NCI-H146 (cell line): ENCODE measurements around the gene ZNF593.
A peak's percentile ranks its signal among the peaks of the same experiment; 100 is the strongest.

Experiments
- DNase-seq: peaks from one replicate; lab custom pipeline; 2025; lab: John Stamatoyannopoulos, UW

The ZNF593 gene

DNA sequence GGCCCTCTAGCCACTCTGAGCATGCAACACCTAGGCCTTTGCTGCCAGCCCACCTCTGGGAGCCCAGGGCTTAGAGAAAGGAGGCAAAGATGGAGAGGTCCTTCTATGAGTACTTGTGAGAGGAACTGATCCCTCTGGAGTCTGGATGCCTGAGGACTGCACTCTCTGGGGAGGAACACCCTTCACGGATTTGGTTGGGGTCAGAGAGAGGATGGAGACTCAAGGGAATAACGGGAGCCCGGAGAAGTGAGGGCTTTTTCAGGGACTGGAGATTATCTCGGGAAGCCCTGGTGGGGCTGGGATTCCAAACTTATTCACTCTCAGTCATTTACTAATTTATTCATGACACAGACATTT lies 532 bp upstream of the ZNF593 start:
- no peak for DNase-seq

DNA sequence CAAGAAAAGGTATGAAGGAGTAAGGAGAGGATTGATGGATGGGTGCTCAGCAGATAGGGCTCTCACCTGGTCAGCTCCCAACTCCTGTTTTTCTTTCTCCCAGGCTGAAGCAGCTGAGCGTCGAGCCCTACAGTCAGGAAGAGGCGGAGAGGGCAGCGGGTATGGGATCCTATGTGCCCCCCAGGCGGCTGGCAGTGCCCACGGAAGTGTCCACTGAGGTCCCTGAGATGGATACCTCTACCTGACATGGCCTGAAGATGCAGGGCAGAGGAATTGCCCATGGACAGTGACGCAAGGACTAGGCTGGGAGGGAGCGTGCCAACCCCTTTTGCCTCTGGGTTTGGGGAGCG lies 739 bp downstream of the ZNF593 start:
- no peak for DNase-seq

DNA sequence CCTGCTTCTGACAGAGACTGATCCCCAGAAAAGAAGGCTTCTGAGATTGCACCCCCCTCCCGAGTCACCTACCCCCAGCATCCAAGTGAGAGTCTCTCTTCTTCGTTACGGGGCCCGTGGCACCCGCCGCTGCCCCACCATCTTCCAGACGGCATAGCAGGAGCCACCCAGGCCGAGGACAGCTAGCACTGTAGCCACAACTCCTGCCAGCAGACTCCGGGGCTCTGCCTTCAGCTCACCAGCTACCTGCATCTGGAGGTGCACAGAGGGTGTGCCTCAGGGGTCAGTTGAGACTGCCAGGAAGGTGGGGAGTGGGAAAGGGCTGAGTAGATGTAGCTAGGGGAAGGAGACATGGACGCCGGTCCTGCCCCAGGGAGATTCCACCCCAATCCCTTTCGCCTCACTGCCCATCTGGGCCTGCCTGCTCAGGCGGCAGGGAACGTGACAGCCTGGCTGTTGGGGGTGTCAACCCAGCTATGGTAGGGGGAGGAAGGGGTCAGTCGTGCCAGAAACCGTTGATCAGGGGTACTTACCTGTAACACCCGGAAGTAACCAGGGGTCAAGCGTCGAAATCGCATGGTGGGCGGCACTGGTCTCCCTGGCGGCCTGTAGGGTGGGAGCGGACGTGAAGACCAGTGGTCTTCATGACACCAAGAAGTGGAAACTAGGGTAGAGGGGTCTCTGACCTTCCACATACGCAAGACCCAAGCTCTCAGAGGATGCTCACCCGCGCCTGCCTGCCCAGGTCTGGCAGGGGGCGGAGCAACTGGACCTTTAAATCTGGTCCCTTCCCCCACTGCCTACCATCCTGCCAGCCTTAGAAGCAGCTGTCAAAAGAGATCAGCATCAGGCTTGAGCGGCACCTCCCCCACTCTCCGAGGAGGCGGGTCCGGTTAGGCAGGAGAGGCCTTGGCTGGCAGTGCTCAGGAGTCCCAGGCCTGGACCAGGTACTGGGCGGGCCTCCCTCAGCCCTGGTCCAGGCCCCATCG lies 1.7 kb downstream of the ZNF593 start, which contains the start of gene ZNF593OS:
Gene ZNF593OS, minus strand, starts transcription at position 749 of the 989 bp plus-strand sequence. Its CDS starts 171 bp downstream, at position 578.
- no peak for DNase-seq

GRCh38 chr1:26175346-26175745 lies 5.6 kb downstream of the ZNF593 start:
- no peak for DNase-seq

DNA sequence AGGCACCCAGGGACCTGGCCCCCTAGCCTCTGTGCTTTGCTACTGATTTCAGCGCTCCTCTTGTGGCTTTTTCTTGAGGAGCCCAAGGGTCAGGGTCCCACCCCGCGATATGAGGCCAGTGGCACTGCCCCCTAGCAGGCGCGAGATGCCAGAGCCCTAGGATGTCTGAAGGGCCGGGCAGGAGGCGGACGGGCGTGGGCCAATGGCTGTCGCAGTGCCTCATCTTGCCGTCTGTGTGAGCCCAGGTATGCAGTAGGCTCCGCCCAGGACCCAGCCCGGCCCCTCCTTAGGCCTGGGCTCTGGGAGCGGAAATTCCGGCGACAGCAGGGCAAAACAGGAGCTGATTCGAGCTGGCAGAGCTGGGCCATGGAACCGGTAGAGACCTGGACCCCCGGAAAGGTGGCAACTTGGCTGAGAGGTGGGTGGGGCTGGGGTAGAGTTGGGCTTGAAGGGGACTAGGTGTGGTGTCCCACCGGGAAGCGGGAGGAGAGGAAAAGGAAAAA lies 7.5 kb downstream of the ZNF593 start, which contains the start of gene CNKSR1:
Gene CNKSR1, plus strand, starts transcription at position 310 of the 503 bp plus-strand sequence. Its CDS starts 57 bp downstream, at position 367.
- peak; percentile 79 for DNase-seq

DNA sequence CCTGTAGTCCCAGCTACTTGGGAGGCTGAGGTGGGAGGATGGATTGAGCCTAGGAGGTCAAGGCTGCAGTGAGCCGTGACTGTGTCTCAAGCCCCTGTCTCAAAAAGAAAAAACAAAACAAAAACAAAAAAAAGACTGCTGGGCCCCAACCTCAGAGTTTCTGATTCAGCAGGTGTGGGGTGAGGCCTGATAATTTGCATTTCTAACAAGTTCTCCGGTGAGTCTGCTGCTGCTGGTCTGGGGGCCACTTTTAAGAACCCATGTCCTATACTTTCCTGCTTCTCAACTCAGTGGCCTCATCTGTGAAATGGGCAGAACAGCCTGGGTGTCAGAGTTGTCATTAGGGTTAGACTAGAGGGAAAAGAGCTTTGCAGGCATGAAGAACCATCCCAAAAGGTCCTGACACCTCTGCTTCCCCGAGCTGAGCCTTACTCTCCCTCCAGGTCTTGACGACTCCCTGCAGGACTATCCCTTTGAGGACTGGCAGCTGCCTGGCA lies 10.3 kb downstream of the ZNF593 start:
- DNase-seq = no peak

GRCh38 chr1:26181586-26182382 lies 12.1 kb downstream of the ZNF593 start:
- DNase-seq = no peak

DNA sequence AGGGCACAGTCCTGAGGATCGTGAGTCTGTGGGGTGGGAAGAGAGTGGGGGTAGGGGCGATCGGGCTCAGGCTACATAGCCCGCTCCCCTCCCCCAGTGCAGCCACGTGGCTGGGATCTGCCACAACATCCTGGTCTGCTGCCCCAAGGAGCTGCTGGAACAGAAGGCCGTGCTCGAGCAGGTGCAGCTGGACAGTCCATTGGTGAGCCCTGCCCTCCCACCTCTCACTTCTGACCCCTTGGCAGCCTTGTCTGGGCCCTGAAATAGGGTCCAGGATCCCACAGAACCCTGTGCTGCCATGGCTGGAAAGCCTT lies 12.6 kb downstream of the ZNF593 start:
- no peak for DNase-seq

GRCh38 chr1:26184086-26184485 lies 14.4 kb downstream of the ZNF593 start:
- no peak for DNase-seq

DNA sequence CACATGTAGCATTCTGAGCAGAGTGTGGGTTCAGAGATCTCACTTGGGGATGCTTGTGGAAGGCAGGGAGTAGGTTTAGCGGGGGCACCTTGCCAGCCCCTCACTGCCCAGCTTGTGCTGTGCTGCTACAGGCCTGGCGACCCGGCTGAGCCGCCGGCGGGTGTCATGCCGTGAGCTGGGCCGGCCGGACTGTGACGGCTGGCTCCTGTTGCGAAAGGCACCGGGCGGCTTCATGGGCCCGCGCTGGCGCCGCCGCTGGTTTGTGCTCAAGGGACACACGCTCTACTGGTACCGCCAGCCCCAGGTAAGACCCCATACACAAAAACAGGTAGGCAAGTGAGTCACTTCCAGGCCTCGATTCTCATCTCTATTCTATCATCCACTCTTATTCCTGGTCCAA lies 15.2 kb downstream of the ZNF593 start:
- DNase-seq = no peak

GRCh38 chr1:26187882-26188281 lies 18.2 kb downstream of the ZNF593 start:
- DNase-seq = no peak

GRCh38 chr1:26188477-26188876 lies 18.8 kb downstream of the ZNF593 start:
- no peak for DNase-seq

DNA sequence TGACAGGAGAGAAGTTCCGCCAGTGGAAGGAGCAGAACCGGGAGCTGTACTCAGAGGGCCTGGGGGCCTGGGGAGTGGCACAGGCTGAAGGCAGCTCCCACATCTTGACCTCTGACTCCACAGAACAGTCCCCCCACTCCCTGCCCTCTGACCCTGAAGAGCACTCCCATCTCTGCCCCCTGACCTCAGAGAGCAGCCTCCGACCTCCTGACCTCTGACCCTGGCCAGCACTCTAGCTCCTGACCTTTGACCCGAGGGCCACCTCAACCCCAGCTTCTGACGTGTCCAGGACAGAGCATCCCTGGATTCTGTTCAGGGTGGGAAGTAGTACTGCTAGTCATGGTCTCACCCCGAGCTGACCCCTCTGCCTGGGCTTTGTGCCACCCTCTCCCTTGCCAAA lies 19.6 kb downstream of the ZNF593 start:
- no peak for DNase-seq

DNA sequence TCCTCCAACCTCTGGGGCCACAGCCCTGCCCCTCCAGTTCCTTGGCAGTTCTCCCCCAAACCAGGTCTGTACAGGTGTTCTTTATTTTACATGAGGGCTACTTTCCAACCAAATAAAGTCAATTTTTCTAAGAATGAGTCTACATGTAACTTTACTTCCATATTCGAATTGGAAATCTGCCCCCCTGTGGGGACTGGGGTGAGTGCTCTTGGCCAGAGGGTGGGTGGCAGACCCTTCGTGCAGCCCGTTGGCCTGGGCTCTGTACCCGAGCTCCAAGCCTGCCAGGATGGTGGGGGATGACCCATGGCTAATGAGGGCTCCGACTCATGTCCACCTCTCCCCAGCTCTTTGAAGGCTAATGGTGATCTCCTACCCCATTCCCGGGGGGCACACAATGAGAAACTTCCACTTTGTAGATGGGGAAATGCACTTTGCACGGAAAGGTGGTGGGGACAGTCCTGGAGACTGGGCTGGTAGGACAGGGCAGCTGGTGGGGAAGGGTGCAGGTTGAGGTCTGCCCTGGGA lies 20.1 kb downstream of the ZNF593 start:
- DNase-seq = no peak

GRCh38 chr1:26190373-26190987 lies 20.8 kb downstream of the ZNF593 start, which contains the start of gene CATSPER4:
Gene CATSPER4 (plus strand): TSS chr1:26190602. CDS start chr1:26190628, 26 bp downstream.
- DNase-seq = peak; percentile 38

DNA sequence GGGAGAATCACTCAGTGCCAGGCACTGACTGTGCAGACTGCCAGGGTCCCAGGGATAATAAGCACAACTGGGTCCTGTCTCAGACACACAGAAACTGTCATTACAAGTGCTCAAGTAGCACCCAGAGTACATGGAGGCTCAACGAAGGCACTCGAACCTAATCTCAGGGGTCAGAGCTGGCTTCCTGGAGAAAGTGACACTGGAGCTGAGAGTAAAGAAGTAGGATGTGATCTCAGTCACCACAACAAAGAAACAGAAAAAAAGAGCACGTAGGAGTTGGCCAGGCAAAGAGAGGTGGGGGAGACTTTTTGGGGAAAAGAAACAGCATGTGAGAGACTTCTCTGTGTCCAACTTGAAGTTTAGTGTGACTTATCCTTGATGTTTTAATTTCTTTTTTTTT lies 22.0 kb downstream of the ZNF593 start:
- no peak for DNase-seq

DNA sequence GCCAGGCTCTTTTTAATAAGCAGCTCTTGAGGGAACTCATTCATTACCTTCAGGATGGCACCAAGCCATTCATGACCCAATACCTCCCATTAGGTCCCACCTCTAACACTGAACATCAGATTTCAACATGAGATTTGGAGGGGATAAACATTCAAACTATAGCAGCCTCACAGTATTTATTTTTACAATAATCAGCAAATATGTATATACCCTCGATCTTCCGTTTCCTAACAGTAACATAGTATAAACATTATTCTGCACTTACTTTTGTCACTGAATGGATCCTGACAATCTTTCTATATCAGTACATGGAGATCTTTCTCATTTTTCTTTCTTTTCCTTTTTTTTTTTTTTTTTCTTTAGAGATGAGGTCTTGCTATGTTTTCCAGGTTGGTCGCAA lies 26.1 kb downstream of the ZNF593 start:
- no peak for DNase-seq

- DNase-seq = no peak
Observed at GRCh38 chr1:26197301-26197700, 27.6 kb downstream of the ZNF593 start.

GRCh38 chr1:26197813-26198212 lies 28.1 kb downstream of the ZNF593 start:
- DNase-seq = no peak

GRCh38 chr1:26200413-26200812 lies 30.7 kb downstream of the ZNF593 start:
- DNase-seq = no peak

DNA sequence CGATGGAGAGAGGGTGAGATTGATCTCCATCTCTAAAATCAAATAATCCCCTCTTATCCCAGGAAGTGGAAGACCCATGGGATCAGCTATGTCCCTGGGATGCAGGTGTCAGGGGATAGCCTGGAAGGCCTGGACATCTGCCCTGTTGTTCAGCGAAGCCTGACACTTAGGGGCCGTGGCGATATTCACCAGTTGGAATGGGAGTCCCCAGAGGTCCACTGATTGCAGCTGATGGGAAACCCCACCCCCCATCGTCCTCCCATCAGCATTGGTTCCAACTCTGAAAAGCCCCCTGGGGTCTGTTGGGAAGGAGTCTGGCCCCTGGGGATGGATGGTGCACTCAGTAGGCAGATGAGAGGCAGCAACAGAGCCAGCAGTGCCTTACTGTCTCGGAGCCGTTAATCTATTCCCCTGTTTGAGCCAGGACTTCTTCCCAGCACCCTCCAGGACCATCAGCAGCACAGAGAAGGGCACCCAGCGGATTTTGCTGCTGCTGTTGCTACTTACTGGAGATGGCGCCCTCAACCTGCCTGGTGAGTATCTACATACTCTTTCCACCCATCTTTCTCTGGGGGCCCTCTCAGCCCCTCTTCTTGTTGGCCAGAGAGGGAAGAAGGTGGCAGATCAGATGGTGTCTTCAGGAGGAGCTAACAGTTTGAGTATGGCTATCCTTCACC lies 34.1 kb downstream of the ZNF593 start:
- no peak for DNase-seq
